Stomach (tissue), 9 donors: ENCODE results near the gene BBS5. TPM values are rescaled to one million over a fixed set of nuclear protein-coding genes. Genes with fewer than 3 reads are reported as not detected.
"Not testable (repeated sequence)": the region's sequence is repeated elsewhere in the genome, so short reads cannot be mapped to it uniquely, and the experiment has no call there.

ENCODE experiments used
- DNase-seq, 2 donors: peaks; one replicate each; pipeline versions ENCODE4 v3.0.0 to v3.0.0-alpha.2; 2013 to 2019
- H3K27ac ChIP-seq, 5 donors: fragments of 200-600 bp in 4 of 5; sonication (generic) in 4 of 5; one replicate each; pipeline ENCODE4 v1.5.1; 2013 to 2019; ENCODE audit warnings: mild to moderate bottlenecking in 1 of 5, moderate library complexity in 1 of 5
- H3K27me3 ChIP-seq, 3 donors: fragments of 200-600 bp; sonication (generic); one replicate each; pipeline ENCODE4 v1.5.1; 2017 to 2019; ENCODE audit warnings: mixed run types in 1 of 3
- H3K36me3 ChIP-seq, 4 donors: fragments of 200-600 bp; sonication (generic); 1 replicate in 3 of 4; 2 replicates in 1 of 4; pipeline ENCODE4 v1.5.1; 2016 to 2019
- H3K4me1 ChIP-seq, 4 donors: fragments of 200-600 bp; sonication (generic); one replicate each; pipeline ENCODE4 v1.5.1; 2016 to 2019
- H3K4me3 ChIP-seq, 4 donors: fragments of 200-600 bp; sonication (generic) in 3 of 4; one replicate each; pipeline ENCODE4 v1.5.1; 2016 to 2019; ENCODE audit warnings: mild to moderate bottlenecking in 1 of 4
- H3K9me3 ChIP-seq, 4 donors: fragments of 200-600 bp; sonication (generic); one replicate each; pipeline ENCODE4 v1.5.1; 2016 to 2019
- CTCF ChIP-seq, 7 experiments: fragments of 450-650 bp in 4 of 7; fragments of 200-600 bp in 3 of 7; sonication (generic) in 3 of 7; IDR thresholded peaks; one replicate each; pipeline ENCODE4 v1.5.1; 2016 to 2019; ENCODE audit warnings: antibody characterized with exemption in 7 of 7, control low read depth in 2 of 7, mild to moderate bottlenecking in 1 of 7
- EP300 ChIP-seq: sonication (generic); formaldehyde crosslinking; IDR thresholded peaks from one replicate; pipeline ENCODE4 v1.6.1; 2017; ENCODE audit warnings: antibody characterized with exemption
- POLR2A ChIP-seq, 4 donors: fragments of 450-650 bp; IDR thresholded peaks; one replicate each; pipeline ENCODE4 v1.6.1; 2016; ENCODE audit warnings: antibody characterized with exemption in 4 of 4, control low read depth in 2 of 4, mild to moderate bottlenecking in 1 of 4, moderate library complexity in 1 of 4
- POLR2AphosphoS5 ChIP-seq, 3 donors: sonication (generic); formaldehyde crosslinking; IDR thresholded peaks; one replicate each; pipeline ENCODE4 v1.6.1; 2016; ENCODE audit warnings: antibody characterized with exemption in 3 of 3
- WGBS, 5 donors: extraction: QIAGEN DNeasy Blood & Tissue Kit in 3 of 5; methylation state at CpG; one replicate each; pipeline versions ENCODE4 v1.1.5 to v1.1.7; 2013 to 2018; 5-methylcytosine and 5-hydroxymethylcytosine counted together
- intact Hi-C: fragments of 100-400 bp; cut with DNase I; formaldehyde crosslinking; loops from one replicate; pipeline ENCODE4 v1.15.1; 2023; ENCODE audit warnings: low total_unique reads
- polyA plus RNA-seq, 3 donors: library from polyadenylated mRNA; stranded (reverse); fragments of 200-250 nt; gene quantifications; one replicate each; pipeline ENCODE4 v1.2.3, GENCODE V29; 2013
- total RNA-seq, 5 donors: library from RNA; depleted of rRNA; stranded (reverse); fragments of >200 nt; gene quantifications; one replicate each; pipeline versions ENCODE4 v1.1.0 to v1.2.3, GENCODE V29; 2014 to 2016
- donor health status: healthy with polysubstance abuse.
- donor health status: Bipolar disorder and iron deficiency.
- donor health status: healthy.

The BBS5 gene
- total and polyA plus RNA-seq, 8 donors, result 0.58 to 14.0 (median 4.1) TPM

- DNase-seq, result peak in 1 of 2 donors; percentile 5
- TF ChIP-seq CTCF (IDR thresholded peaks at IDR 0.05), result no peak
- no peak for TF ChIP-seq POLR2AphosphoS5 (IDR thresholded peaks at IDR 0.05)
- no peak for TF ChIP-seq POLR2A (IDR thresholded peaks at IDR 0.05)
- TF ChIP-seq EP300, result no peak
- Histone ChIP-seq H3K27ac (no peak overlapping the region), H3K36me3 (no peaks in the 10 kb centered on the region), H3K4me1 (peaks cover 0 to 29% (median 0%) of the 10 kb centered on the region in 4 donors), H3K4me3 (no peak overlapping the region), H3K9me3 (no peaks in the 10 kb centered on the region), H3K27me3 (no peaks in the 10 kb centered on the region)
- 70 to 85% (median 79%) methylated on average over 3 of the region's 3 CpGs for WGBS, 5 donors
- intact Hi-C loops, result no loop called here
Measured at GRCh38 chr2:169513926-169514325, 34.6 kb downstream of the BBS5 start.

- H3K27ac ChIP-seq, intact Hi-C loops, H3K27me3 ChIP-seq, H3K4me3 ChIP-seq, H3K9me3 ChIP-seq, H3K36me3 ChIP-seq, DNase-seq: not testable (repeated sequence)
- peaks cover 0 to 23% (median 0%) of the 10 kb centered on the region in 4 donors for H3K4me1 ChIP-seq
- WGBS, 5 donors, result 95 to 97% (median 96%) methylated on average over 7 of the region's 7 CpGs
Measured at GRCh38 chr2:169514758-169515157, 35.5 kb downstream of the BBS5 start.

- peaks cover 0 to 16% (median 0%) of the 10 kb centered on the region in 4 donors for H3K4me1 ChIP-seq
- H3K36me3 ChIP-seq, H3K27ac ChIP-seq, intact Hi-C loops, H3K9me3 ChIP-seq, DNase-seq, H3K4me3 ChIP-seq, H3K27me3 ChIP-seq: not testable (repeated sequence)
- 93 to 95% (median 94%) methylated on average over 10 of the region's 10 CpGs for WGBS, 5 donors
Measured at GRCh38 chr2:169516488-169516995, 37.2 kb downstream of the BBS5 start.

- Histone ChIP-seq H3K27me3 (no peaks in the 10 kb centered on the region), H3K27ac (no peak overlapping the region), H3K4me1 (no peaks in the 10 kb centered on the region), H3K9me3 (no peaks in the 10 kb centered on the region), H3K4me3 (no peak overlapping the region), H3K36me3 (peaks cover 0 to 19% (median 10%) of the 10 kb centered on the region in 4 donors)
- intact Hi-C loops, result no loop called here
- no peak for DNase-seq
- TF ChIP-seq EP300 (no peak), POLR2AphosphoS5 (IDR thresholded peaks at IDR 0.05) (no peak)
Measured at GRCh38 chr2:169520896-169521295, 41.6 kb downstream of the BBS5 start.

GRCh38 chr2:169523681-169524080, 44.4 kb downstream of the BBS5 start:
- H3K9me3 ChIP-seq, result no peaks in the 10 kb centered on the region
- H3K4me1 ChIP-seq, result no peaks in the 10 kb centered on the region
- H3K4me3 ChIP-seq, result no peak overlapping the region
- no peak for TF ChIP-seq EP300
- TF ChIP-seq CTCF (IDR thresholded peaks at IDR 0.05), result no peak
- no peak for TF ChIP-seq POLR2AphosphoS5 (IDR thresholded peaks at IDR 0.05)
- no peak for TF ChIP-seq POLR2A (IDR thresholded peaks at IDR 0.05)
- peaks cover 0 to 25% (median 13%) of the 10 kb centered on the region in 4 donors for H3K36me3 ChIP-seq
- intact Hi-C loops, result no loop called here
- peak in 1 of 2 donors; percentile 5 for DNase-seq
- no peaks in the 10 kb centered on the region for H3K27me3 ChIP-seq
- 41 to 73% (median 54%) methylated on average over 5 of the region's 5 CpGs for WGBS, 5 donors
- H3K27ac ChIP-seq, result no peak overlapping the region

DNA sequence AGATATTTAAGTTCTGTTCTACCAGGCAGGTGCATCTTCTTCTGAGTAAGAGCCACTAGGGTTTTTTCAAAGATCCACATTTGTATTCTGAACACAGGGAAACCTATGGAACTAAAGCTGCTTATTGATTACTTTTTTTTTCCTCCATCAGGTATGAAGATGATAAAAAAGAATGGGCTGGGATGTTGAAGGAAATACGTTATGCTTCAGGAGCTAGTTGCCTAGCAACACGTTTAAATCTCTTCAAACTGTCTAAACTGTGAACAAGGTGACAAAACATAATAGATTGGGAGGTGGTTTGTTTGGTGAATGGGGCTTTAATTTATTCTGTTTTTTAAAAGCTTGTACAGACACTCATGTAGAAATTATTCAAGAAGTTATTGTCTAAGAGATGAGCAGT, 46.1 kb downstream of the BBS5 start:
- Histone ChIP-seq H3K4me1 (no peaks in the 10 kb centered on the region), H3K27ac (no peak overlapping the region), H3K27me3 (no peaks in the 10 kb centered on the region), H3K36me3 (peaks cover 3 to 39% (median 26%) of the 10 kb centered on the region in 4 donors), H3K4me3 (no peak overlapping the region), H3K9me3 (no peaks in the 10 kb centered on the region)
- DNase-seq, result no peak
- 66 to 82% (median 72%) methylated on average over 2 of the region's 2 CpGs for whole genome bisulfite sequencing, 5 donors
- intact Hi-C loops, result no loop called here
- TF ChIP-seq EP300 (no peak), POLR2A (IDR thresholded peaks at IDR 0.05) (no peak), CTCF (IDR thresholded peaks at IDR 0.05) (no peak), POLR2AphosphoS5 (IDR thresholded peaks at IDR 0.05) (no peak)
